ENCODE measurements around the gene ITPR1.

DNA sequence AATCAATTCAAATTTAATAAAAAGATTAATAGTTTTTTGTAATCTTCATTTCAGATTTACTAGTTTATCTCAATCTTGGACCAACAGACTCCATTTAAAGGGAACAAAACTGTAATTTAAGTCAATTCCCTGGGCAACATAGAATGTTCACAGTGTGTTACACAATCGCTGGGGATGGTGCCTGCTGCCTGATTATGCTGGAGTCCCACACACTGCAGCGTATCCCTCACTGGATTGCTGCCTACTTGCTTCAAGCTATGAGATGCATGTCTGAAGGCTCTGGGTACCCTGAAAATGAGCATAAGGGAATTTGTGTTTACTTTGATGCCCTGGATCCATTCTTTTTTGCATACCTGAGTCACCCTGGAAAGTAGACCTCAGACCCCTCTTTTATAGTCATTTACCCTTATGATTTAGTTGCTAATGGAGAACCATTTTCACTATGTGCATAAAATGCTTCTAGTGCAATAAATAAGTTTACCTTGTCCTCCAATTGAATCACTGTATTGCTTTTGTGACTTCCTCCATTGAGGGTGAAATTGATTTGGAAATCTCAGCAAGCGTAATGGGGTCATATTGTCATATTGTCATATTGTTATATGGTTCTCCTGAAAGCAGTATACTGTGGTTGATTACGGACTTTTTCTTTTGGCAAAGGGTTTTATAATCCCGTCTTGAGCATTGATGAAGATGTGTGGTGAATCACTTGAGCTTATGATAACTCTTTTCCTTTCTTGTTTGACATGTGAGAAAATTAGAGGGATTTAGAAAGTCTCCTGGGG lies 35.9 kb downstream of the ITPR1 start:
- TF ChIP-seq, protein P1, sequence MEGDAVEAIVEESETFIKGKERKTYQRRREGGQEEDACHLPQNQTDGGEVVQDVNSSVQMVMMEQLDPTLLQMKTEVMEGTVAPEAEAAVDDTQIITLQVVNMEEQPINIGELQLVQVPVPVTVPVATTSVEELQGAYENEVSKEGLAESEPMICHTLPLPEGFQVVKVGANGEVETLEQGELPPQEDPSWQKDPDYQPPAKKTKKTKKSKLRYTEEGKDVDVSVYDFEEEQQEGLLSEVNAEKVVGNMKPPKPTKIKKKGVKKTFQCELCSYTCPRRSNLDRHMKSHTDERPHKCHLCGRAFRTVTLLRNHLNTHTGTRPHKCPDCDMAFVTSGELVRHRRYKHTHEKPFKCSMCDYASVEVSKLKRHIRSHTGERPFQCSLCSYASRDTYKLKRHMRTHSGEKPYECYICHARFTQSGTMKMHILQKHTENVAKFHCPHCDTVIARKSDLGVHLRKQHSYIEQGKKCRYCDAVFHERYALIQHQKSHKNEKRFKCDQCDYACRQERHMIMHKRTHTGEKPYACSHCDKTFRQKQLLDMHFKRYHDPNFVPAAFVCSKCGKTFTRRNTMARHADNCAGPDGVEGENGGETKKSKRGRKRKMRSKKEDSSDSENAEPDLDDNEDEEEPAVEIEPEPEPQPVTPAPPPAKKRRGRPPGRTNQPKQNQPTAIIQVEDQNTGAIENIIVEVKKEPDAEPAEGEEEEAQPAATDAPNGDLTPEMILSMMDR (IDR thresholded peaks at IDR 0.05): no peak
- no peak for TF ChIP-seq POLR2A (IDR thresholded peaks at IDR 0.05)

Data from thyroid gland (tissue), 4 donors.